ENCODE results near the gene SETD2.
A peak's percentile ranks its signal among the peaks of the same experiment; 100 is the strongest.

SETD2 gene

GRCh38 chr3:46981932-46982471 is 181.9 kb downstream of the SETD2 start:
- DNase-seq: peak; percentile 31 to 49

- peak; percentile 15 to 40 for DNase-seq
These were observed 183.9 kb downstream of the SETD2 start for GRCh38 chr3:46979958-46980497.

- peak; percentile 95 to 98 for DNase-seq
These were observed 184.6 kb downstream of the SETD2 start, which contains the start of gene NBEAL2 for GRCh38 chr3:46978985-46979944. NBEAL2 (plus strand) TSS chr3:46979666; CDS start chr3:46979862, 196 bp downstream.

- DNase-seq: no peak
These were observed 185.5 kb downstream of the SETD2 start for GRCh38 chr3:46978381-46978780.

- no peak for DNase-seq
These were observed 186.1 kb downstream of the SETD2 start for GRCh38 chr3:46977811-46978195.

GRCh38 chr3:46976326-46977190 is 187.4 kb downstream of the SETD2 start, which contains the start of gene CCDC12:
CCDC12 (minus strand) TSS chr3:46976745; CDS start chr3:46976732, 13 bp downstream.
- DNase-seq: peak; percentile 98

- peak; percentile 49 to 50 for DNase-seq
These were observed 189.3 kb downstream of the SETD2 start for GRCh38 chr3:46974421-46975171.

- DNase-seq: no peak
These were observed 191.5 kb downstream of the SETD2 start for GRCh38 chr3:46972396-46972795.

- DNase-seq: no peak
These were observed 192.2 kb downstream of the SETD2 start for GRCh38 chr3:46971742-46972141.

- DNase-seq: no peak
These were observed 192.8 kb downstream of the SETD2 start for GRCh38 chr3:46971151-46971550.

- DNase-seq: no peak
These were observed 193.4 kb downstream of the SETD2 start for GRCh38 chr3:46970391-46971091.

GRCh38 chr3:46968783-46969428 is 195.0 kb downstream of the SETD2 start:
- no peak for DNase-seq

- no peak for DNase-seq
These were observed 197.1 kb downstream of the SETD2 start for GRCh38 chr3:46966811-46967210.
